Pulmonary artery endothelial cell (primary cell): ENCODE measurements around the gene RASD2. TPM values are rescaled to one million over a fixed set of nuclear protein-coding genes. Genes with fewer than 3 reads are reported as not detected.
"Not testable (repeated sequence)": the region's sequence is repeated elsewhere in the genome, so short reads cannot be mapped to it uniquely, and the experiment has no call there.

Experiments used
- DNase-seq: peaks from one replicate; pipeline ENCODE4 v3.0.0-alpha.2; 2011; ENCODE audit warnings: low read depth, low spot score
- total RNA-seq: library from RNA; depleted of rRNA; stranded (reverse); fragments of >200 nt; gene quantifications from 2 replicates; pipeline ENCODE4 v1.2.3, GENCODE V29; 2014

The RASD2 gene
- not detected in 2 replicates for total RNA-seq

DNA sequence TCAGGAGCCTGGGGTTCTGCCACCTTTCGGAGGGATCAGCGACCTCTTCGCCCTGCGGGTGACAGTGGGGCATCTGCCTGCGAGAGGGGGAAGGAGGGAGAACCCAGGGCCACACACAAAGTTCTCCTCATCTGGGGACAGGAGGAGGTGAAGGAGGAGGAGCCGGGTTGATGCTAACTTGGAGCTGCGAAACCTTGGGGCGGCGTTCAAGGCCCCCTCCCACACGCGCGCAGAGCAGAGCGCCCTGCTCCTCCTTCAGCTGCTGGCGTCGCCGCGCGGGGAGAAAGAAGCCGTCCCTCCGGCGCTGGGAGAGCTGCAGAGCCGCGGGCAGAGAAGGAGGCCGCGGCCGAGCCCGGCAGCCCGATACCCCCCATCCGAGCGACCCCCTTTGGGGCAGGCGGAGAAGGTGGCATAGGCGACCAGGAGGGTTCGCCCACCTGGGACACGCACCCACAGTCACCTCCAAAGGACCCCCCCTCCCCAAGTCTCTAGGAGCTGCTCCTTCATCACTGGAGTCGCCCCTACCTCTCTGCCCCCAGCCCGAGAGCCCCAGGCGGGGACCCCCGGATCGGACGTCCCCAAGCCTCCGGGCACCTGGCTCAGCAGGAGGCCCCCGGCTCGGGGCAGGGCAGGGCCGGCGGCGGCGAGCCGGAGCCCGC lies at the start of gene RASD2:
Gene RASD2, plus strand, starts transcription at position 237 of the 659 bp plus-strand sequence. CDS start 5,979 bp downstream, outside the sequence.
- no peak for DNase-seq

DNA sequence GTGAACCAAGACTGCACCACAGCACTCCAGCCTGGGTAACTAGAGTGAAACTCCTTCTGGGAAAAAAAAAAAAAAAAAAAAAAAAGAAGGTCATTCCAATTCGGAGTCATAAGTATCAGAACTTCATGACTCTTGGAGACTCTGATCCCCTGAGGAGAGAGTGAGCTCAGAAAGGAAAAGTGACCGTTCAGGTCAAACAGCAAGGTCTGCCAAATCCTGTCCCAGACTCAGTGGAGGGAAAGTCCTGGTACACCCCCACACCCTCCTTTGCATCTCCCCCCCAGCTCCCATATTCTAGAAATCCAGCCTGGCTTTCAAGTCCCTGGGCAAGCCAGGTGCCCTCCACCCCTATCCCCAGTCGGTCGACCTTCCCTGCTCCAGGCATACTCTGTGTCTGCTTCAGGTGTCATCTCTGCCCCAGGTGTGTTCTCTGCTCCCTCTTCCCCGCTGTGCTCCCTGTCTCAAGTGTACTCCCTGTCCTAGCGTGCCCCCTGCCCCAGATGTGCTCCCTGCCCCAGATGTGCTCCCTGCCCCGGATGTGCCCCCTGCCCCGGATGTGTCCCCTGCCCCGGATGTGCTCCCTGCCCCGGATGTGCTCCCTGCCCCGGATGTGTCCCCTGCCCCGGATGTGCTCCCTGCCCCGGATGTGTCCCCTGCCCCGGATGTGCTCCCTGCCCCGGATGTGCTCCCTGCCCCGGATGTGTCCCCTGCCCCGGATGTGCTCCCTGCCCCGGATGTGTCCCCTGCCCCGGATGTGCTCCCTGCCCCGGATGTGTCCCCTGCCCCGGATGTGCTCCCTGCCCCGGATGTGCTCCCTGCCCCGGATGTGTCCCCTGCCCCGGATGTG lies 49.3 kb upstream of the RASD2 start:
- DNase-seq = not testable (repeated sequence)

DNA sequence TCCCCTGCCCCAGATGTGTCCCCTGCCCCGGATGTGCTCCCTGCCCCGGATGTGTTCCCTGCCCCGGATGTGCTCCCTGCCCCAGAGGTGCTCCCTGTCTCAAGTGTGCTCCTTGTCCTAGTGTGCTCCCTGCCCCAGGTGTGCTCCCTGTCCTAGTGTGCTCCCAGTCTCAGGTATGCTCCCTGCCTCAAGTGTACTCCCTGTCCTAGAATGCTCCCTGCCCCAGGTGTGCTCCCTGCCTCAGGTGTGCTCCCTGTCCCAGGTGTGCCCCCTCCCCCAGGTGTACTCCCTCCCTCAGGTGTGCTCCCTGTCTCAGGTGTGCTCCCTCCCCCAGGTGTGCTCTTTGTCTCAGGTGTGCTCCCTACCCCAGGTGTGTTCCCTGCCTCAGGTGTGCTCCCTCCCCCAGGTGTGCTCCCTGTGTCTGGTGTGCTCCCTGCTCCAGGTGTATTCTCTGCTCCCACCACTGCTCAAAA lies 48.7 kb upstream of the RASD2 start:
- no peak for DNase-seq

DNA sequence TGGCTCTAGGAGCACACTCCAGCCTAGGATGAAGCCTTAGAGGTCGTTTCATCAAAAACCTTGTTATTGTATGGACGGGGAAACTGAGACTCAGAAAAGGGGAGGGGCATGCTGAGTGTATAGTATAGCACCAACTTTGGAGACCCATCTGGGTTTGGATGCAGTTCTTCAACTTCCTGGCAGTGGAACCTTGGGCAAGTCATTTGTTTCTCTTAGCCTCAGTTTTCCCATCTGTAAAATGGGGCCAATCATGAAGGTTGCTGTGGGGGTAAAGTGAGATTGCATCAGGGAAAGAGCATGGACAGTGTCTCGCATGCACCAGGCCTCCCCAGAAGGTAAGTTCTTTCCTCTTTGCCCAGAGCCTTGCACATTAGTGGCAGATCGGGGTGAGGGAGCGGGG lies 47.6 kb upstream of the RASD2 start:
- DNase-seq = no peak

GRCh38 chr22:35495711-35496110 lies 44.9 kb upstream of the RASD2 start:
- not testable (repeated sequence) for DNase-seq

DNA sequence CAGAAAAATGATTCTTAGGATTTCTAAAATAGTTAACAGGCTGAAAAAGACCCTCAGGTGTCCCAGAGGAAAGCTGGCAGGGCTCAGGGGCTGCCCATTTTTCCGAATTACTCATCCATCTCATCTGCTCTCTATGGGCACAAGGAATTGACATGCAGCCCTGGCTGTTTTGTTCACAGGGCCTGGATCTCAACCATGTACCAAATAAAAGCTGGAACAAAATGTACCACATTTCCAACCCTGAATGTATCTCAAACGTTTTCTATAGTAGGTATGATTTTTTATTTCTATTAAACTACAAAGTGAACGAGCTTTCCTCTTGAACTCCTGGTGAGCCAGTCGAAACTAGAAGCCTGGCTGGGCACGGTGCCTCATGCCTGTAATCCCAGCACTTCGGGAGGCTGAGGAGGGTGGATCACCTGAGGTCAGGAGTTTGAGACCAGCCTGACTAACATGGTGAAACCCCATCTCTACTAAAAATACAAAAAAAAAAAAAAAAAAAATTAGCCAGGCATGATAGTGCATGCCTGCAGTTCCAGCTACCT lies 43.8 kb upstream of the RASD2 start:
- no peak for DNase-seq

GRCh38 chr22:35498026-35498800 lies 42.4 kb upstream of the RASD2 start:
- DNase-seq = no peak

- DNase-seq = no peak
Measured at GRCh38 chr22:35502836-35503235, 37.8 kb upstream of the RASD2 start.

GRCh38 chr22:35505399-35506258 lies 35.0 kb upstream of the RASD2 start:
- no peak for DNase-seq

GRCh38 chr22:35506259-35506570 lies 34.4 kb upstream of the RASD2 start:
- DNase-seq = no peak

GRCh38 chr22:35507851-35508250 lies 32.8 kb upstream of the RASD2 start:
- not testable (repeated sequence) for DNase-seq

DNA sequence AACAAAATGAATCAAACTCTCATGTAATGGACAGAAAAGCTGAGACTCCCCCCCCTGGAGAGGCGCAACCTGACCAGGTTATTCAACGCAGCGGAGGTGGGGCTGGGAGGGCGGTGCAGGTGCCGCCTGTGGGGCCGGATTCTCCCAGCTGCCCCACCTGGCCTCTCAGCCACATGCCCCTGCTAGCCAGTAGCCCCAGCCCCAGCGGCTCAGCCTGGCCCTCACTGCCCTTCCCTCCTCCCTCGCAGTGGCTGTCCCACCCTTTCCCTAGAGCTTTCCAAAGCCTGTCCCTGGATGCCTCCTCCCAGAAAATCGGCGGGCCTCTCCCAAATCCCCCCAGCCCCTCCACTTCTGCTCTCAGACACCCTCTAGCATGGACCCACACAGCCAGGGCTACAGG lies 31.2 kb upstream of the RASD2 start:
- no peak for DNase-seq

DNA sequence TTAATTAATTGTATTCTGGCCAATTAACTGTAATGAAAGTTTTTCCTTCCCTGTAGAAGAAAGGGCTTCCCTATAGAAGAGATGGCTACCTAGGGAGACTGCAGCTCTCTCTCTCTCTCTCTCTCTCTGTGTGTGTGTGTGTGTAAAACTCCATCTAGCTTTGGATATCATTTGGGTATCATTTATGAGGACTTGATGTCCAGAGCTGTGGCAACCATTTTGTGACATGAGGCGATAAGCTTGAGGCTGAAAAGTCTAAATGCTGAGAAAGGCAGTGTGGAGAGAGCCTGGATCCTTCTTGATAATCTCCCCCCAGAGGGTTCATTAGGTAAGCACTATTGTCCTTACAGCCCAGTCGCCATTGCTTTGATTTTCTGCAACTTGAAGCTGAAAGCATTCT lies 30.7 kb upstream of the RASD2 start:
- DNase-seq = no peak

GRCh38 chr22:35510481-35510934 lies 30.1 kb upstream of the RASD2 start:
- no peak for DNase-seq

DNA sequence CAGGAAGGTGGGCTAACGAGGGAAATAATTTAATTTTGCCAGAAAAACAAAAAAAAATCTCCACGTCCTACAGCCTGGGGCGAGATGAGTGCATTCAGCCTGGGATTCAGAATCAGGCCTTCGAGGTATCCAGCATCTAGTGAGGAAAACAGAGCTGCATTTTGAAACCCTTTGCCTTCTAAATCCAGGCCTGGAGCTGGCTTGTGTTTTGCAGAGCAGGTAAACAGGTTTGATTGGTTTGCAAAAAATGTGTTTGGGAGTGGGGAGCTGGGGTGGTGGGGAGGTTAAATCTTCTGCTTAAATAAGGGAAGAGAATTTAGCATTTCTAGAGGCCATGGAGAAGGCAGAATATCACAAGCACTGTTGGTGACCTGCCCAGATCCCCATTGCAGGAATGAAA lies 29.7 kb upstream of the RASD2 start:
- no peak for DNase-seq

GRCh38 chr22:35514366-35514765 lies 26.3 kb upstream of the RASD2 start:
- DNase-seq = no peak

GRCh38 chr22:35515952-35516351 lies 24.7 kb upstream of the RASD2 start:
- not testable (repeated sequence) for DNase-seq

- no peak for DNase-seq
Measured at GRCh38 chr22:35516723-35517122, 23.9 kb upstream of the RASD2 start.

GRCh38 chr22:35517207-35517606 lies 23.4 kb upstream of the RASD2 start:
- no peak for DNase-seq

- DNase-seq = no peak
Measured at GRCh38 chr22:35517769-35518530, 22.7 kb upstream of the RASD2 start.
